GM21381 (cell line): Measurements from ENCODE around the gene NUP214.

Experiments
- ATAC-seq: cut with Tn5 transposase; IDR thresholded peaks from one replicate; pipeline ENCODE4 v1.9.1; 2021; ENCODE audit warnings: mild to moderate bottlenecking, moderate library complexity; ENCODE audit not compliant: unreplicated experiment

Gene NUP214

DNA sequence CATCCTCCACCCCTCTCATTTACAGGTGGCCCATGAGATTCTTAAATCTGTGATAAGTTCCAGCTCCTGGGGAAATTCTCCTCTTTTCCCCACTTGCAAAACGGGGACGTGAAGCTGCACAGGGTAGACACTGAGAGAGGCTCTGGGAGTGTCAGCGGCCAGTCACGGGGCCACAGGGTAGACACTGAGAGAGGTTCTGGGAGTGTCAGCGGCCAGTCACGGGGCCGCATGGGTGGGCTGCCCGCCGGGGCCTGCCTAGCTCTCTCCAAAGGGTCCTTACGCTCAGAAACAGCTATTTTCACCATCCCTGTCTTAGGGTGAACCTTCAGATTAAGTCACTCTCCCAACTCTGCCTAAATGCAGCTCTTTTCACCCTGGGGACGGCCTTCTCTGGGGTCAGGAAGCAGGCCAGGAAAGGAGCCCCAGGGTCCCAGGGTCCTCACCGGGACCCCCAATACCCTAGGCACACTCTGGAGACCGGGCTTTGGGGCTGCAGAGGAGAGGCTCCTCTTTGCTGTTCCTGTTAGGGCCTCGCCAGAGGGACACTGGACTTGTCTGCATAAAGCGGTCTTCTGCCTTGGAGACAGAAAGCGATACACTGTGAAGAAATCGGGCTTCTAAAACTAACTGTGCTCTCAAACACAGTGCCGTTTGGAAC lies 149.4 kb downstream of the NUP214 start:
- no peak for ATAC-seq

DNA sequence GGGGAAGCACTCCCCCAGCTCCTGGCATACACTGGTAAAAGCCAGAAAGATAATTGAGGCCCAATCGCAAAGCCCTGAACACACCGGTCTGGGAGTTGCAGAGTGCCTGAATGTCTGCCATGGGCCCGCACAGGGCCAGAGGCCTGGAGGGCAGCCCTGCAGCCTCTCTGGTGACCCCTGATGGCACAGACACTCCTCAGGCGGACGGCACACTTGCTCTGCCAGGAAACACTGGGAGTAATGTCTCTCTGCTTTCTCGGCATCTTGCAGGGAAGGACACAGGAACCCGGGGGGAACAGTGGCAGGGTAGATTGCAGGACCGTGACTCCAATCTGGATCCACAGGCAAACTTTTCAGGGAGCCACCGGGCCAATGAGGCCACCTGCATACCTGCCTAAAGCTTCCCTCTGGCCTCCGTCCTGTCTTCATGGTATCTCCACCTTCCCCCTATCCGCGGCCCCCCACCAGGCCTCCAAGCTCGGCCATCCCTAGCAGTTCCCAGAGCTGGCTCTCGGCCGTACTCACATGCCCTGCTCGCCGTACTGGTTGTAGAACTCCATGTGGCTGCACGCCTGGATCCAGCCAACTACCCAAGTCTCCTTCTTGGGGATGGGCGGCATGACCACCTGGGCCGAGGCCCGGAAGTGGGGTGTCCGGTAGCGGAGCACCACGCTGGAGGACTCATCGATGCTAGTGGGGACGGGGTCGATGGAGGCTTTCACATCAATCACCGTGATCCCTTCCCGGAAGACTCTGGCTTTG lies 150.1 kb downstream of the NUP214 start:
- no peak for ATAC-seq

DNA sequence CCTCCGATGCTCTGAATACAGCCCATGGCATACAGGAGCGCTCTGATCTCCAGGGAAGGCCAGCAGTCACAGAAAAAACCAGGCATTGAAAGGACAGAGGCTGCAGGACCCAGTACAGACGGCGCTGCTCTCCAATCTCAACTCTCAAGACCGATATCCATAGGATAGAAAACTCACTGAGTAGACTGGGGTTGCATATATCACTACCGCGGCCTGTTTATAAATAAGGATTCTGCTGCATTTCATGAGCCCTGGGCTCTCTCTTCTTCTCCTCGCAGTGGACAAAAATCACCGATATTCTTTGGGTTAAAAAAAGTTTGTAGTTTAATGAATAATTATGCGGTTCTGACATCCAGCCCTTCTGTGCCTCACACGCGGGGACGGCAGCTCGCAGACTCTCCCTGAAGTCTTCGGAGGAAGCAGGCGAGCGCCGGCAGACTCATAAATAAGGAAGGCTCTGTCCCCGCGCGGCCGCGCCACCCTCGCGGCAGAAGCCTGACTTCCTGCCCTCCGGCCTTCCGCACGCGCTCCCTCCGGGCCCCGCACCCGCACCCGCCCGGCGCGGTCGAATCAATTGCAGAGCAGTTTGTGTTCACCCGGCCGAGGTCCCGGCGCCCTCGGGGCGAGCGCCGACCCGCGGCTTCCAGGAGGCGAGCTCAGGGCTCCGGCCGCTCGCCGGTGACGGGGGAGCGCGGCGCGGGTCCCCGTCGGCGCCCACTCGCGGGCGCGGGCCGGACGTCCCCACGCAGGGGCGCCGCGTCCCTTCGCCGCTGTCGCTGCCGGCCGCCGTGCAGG lies 150.9 kb downstream of the NUP214 start, which contains the start of gene FAM78A:
Gene FAM78A, minus strand, starts transcription at position 417 of the 795 bp plus-strand sequence. Its CDS starts 331 bp downstream, at position 86.
- ATAC-seq: peak; percentile 11

DNA sequence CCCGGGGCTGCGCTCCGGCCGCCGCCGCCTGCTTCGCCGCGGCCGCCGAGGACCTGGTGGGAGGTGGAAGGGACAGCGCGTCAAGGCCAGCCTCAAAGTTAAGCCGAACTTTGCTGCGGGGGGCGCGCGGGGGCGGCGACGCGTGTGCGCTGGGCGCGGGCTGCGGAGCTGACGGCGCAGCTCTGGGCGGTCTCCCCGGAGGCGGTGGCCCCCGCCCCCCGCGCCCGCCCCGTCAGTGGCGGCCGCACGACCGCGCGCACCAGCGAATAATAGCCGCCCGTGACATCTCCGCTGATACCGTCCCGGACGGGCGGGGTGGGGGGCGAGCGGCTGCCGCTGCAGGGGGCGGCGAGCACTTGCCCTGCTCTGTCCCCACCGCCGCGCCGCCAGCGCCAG lies 151.5 kb downstream of the NUP214 start:
- ATAC-seq: peak; percentile 4

DNA sequence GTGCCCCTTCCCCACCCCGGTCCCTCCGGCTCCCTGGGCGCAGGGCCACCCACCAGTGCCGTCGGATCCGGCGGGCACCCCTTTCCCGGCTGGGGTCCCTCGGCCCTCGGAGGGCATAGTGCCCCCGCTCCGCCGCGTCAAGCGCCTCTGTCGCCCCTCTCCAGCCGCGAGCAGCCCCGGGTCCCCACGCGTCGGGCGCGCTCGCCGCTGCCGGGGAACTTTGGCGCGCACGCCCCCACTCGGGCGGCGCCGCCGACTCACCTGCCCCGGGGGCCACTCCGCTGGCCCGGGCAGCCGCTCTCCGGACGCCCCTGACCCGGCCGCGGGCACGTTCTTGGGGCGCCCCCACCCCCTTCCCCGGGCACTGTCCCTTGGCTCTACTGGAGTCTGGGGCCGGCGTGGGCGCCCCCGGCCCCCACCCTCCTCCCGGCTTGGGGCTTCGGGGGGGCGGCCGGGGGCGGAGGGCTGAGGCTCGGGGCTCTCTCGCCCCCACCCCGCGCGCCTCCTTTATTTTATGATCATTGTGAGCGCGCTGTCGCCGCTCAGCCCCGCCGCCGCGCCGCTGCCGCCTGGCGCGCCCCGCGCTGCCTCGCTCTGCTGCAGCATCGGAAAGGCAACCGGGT lies 152.0 kb downstream of the NUP214 start:
- ATAC-seq: peak; percentile 7

DNA sequence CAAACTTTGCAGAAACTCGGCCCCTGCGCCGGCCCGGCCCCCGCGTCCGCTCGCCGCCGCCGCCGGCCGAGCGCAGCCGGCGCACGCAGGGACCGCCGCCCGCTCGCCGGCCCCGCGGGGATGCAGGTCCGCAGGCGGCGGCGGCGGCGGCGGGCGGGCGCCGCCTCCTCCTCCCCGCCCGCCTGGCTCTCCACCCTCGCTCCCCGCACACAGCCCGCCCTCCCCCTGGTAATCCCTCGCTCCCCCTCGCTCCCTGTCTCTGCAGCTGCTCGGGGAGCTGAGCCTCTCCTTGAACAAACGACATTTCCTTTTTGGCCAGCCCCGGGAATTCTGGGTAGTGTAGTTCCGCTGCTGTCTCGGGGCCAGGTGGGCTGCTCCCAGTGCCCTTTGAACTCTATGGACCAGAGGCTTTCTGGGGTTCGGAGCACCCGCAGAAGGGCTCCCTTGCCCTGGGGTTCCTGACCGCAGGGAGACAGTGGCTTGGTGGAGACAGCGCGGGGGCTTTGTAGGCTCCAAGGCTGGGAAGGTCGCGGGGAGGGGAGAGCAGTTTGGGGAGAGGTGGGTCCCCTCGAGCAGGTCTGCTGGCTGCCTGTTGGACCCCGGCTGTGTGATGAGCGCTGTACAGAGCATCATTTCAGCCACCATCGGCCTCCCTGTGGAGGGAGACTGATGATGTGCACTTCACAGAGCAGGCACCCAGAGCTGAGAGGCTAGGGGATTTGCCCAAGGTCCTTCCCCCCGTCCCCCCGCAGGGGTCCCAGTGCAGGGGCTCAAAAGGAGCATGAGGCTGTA lies 152.7 kb downstream of the NUP214 start:
- ATAC-seq: peak; percentile 21

DNA sequence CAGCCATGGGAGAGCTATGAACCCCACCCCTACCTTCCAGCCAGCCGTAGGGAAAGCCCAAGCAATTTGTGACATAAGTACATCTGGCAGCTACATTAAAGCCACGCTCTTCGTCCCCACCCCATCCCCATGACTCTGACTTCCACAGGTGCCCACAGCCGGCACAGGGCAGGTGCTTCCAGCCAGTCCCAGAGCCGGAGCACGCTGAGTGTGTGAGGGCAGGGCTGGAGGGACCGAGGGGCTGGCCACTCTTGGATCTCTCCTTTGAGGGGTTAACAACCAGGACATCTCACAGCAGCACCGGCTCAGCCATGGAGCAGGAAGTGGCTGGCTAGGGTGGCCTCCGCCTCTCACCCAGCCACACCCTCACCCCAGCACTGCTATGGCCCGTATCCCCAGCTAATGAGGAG lies 153.3 kb downstream of the NUP214 start:
- ATAC-seq: no peak

DNA sequence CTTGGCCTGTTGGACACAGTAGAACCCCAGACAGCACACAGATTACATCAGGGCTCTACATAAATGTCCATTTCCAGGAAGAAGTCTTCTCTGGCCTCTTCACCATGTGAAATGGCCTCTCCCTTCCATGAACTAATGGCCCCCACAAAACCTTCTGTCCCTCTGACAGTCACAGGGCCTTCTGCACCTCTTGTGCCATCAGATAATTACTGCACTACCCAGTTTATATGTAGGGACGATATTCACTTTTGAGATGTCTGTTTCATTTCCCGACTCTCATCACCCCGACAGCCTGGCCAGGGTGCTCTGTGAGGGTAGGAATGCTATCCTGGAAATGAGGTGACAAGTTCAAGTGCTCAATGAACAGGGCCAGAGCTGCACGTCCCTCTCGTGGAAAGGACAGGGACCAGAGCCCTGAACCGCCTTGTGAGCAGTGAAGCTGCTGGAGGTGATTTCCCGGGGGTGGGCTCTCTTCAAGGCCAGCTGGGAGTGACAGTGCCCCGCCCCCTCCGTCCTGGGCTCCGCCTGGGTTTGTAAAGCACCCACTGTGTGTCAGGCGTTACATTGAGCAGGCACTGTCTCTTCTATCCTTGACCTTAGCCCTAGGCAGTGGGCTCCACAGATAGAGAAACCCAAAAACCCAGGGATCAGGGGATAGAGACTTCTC lies 153.9 kb downstream of the NUP214 start:
- ATAC-seq: no peak

DNA sequence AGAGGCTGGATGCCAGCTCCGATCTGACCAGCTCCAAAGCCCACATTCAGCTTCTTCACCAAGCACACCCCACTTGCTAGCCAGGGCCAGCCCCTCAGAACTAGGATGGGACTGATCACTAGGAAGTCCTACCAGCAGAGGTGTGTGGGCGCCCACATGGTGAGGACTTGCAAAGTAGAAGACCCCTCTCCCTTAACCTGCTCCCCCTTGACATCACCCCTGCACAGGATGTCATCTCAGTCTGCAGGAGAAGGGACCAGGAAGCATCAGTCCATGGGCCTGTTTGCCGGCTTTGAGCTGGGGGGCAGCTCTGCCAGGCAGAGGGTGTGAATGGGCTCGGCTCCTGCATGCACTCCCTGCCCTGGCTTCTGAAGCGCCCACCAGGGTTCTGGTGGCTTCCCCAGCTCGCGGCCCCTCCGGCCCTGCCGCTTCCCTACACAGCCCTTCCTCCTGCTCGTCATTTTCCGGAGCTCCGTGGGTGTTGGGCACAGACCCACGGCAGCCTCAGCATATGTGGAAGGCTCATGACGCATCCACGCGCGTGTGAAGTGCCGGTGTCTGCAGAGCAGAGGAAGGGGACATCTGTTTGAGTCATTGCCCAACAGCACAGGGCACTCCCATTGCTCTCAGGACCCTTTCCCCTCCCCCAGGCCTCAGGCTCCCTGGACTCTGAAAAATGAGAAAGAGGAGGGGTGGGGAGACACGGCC lies 154.6 kb downstream of the NUP214 start:
- ATAC-seq: no peak

DNA sequence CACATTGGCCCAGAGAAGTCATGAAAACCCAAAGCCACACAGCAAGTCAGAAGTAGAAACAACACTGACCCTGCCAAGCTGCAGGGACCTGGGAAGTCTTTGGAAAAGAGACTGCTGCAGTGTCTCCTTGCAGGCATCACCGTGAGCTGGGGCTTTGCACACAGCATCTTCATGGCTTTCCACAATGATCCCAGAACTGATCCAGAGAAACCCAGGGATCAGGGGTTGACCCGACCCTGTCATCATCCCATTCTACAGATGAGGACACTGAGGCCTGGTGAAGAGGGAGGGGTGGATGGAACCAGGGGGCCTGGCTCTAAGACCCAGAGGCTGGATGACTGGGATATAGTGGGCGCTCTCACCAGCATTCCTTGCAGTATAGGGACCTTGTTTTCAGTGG lies 155.3 kb downstream of the NUP214 start:
- ATAC-seq: no peak

DNA sequence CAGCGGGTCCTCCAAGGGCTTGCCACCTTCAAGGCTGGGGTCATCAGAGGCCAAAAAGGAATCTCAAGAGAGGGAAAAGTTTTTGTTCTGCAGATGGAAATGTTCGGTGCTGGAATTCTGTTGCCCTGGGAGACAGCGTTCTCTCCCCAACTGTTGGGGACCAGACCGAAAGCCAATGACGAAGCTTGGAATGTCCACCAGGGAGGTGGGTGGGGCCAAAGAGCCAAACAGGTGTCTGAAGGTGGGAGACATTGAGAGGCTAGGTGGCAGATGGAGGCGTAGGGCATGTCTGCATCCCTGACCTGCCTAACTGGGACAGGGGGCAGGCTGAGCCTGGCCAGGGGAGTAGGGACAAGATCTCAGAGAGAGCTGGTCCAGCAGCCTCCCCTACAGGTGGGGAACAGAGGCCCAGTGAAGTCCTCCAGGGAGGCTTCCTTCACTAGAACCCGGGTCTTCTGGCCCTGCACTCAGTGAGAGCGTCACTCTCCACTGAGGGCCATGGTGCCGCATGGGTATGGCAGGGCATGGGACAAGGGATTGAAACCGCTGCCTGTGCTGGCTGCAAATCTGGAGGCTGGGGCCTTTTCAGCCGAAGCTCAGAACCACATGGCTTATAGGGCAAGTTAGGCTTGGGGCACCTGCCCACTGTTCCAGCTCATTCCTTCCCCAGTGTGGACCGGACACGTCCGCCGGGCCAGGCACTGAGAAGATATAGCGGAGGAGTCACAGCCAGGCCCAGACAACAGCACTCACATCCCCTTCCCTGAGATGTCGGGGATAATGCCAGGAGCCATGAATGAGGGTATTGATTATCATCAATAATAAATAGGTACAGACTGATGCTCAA lies 156.0 kb downstream of the NUP214 start:
- ATAC-seq: no peak

DNA sequence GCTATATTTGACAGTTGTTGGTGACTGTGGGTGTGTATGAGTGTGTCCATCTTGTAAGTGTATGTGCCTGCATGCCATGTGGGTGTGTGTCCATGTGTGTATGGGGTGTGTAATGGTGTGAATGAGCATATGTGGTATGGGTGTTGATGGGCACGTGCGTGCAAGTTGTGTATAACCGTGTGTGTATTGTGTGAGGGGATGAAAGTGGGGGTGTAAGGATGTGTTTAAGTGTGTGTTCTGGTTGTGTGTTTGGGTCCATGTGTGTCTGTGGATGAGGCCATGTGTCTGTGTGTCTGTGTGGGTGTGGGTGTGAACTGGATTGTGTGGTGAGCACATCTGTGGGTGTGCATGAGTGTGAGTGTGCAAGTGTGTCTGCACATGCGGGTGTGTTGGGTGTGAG lies 156.8 kb downstream of the NUP214 start:
- ATAC-seq: no peak

DNA sequence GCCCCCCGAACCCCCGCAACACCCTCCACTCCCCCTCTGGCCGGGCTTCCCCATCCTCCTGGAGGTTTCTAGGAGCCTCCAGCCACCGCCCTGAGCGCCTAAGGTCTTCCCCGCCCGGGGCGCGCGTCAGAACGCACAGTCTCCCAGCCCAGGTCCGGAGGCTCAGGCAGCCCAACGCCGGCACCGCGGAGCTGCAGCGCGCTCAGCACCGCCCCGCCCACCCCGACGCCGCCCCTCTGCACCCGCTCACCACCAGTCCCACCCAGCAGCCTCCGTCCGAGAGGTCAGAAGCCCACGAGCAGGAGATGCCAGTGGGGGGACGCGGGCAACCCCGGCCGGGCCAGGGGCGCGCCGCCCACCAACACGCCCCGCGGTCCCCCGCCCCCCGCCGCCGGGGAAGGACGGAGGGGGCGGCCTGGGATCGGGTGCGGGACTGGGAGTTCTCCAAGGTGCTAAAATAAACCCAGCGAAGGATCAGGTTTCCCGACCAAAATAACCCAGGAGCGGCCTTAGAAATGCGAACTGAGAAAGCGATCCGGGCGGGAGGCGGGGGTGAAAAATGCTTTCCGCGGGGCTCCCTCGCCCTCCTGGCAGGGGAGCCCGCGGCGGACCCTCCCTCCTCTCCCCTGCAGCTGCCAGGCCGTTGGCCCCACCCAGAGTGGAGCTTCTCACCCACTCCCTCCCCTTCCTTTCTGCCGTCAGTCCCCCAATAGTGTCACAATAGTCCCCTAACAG lies 157.5 kb downstream of the NUP214 start:
- no peak for ATAC-seq
